GM12875 (cell line): ENCODE results near the gene PGC.

Experiments
- H3K4me3 ChIP-seq: one replicate; pipeline ENCODE4 v1.5.1; 2011; ENCODE audit warnings: low read depth, low read length, control low read depth
- CTCF ChIP-seq: IDR thresholded peaks from 2 replicates; pipeline ENCODE4 v1.5.1; 2011; ENCODE audit warnings: low read depth, mild to moderate bottlenecking, control low read depth, inconsistent platforms, low read length, moderate library complexity, borderline replicate concordance; ENCODE audit not compliant: insufficient read depth

PGC gene

DNA sequence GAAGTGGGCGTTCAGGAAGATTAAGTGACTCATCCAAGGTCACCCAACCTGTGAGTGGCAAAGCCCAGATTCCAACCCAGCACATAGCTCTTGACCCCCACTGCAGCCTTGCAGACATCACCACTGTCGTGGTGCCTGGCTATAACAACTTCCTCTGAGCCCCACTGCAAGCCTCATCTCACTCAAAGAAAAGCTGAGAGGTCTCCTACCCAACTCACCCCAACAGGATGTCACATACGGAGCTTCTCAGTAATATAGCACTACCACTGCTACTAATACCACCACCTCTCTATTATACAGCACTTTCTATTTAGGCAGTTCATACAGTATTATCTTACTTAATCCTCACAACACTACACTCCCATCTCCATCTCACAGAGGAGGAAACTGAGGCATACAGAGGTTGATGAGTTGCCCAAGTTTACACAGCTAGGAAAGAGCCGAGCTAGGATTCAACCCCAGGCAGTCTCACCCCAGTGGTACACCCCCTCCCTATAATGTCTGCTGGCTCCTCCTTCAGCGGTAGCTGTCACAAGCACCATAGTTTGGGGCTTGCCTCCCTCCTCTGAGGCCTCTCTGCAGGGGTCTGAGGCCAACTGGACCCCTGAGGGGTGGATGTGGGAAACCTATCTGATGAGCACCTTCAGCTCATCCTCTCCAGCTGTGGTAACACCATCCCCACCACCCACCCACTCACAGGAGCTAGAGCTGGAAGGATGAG lies 31.2 kb downstream of the PGC start:
- no peak for TF ChIP-seq CTCF

DNA sequence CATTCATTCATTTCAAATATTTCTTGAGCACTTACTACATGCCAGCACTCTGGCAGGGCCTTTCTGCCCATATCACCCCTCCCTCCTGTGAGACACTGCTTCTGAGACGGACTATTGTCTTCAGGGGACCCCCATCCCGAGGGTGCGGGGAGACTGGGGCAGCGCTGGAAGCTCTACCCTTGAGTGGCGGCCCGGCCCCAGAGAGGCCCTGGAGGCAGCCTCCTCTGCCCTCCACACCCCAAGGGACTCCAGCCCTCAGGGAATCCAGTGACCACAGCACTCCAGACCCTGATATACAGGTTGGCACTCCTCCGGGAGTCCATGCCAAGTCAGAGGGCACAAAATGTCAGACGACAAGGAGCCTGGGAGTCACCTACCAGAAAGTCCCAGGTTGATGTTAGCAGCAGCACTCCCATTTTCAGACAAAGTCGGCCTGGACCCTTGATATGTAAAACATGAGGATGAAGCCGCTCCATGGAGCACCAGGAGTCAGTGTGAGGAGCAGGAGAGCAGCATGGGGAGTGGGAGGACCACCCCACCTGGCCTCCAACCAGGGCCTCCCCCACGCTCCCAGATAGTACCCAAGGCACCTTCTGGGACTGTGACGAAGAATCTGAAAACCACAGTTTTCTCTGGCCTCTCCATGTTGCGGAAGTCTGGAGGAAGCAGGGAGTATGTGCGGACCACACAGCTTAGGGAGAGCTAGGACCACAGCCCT lies 32.5 kb downstream of the PGC start:
- H3K4me3 ChIP-seq, result no peak overlapping the region
- TF ChIP-seq CTCF, result no peak

More for the DNA sequence above, 31.2 kb downstream of the PGC start:
- H3K4me3 ChIP-seq, result no peak overlapping the region

GRCh38 chr6:41713650-41714291 lies 33.4 kb downstream of the PGC start:
- TF ChIP-seq CTCF, result no peak
- no peak overlapping the region for H3K4me3 ChIP-seq

DNA sequence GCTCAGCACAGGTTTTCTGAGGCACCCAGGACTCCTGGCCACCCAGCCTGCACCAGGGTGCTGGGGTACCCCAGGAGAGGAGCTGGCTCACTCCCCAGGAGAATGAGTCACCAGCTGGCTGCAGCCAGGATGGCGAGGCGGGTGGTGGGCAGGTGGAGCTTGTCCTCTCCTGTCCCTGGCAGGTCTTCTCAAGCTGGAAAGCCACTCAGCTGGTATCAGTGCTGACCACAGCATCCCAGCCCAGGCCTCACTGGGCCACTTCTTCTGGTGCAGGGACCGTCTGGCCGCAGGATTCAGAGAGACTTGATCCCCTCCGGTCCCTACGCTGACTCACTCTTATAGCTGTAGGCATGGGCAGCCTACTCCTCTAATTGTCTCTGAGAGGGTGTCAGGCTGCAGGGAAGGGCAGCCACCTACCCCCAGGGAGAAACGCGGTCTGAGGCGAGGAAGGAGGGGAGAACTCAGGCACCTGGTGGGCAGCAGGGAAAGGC lies 34.0 kb downstream of the PGC start:
- no peak for TF ChIP-seq CTCF
- no peak overlapping the region for H3K4me3 ChIP-seq

- no peak overlapping the region for H3K4me3 ChIP-seq
- TF ChIP-seq CTCF, result no peak
These were observed 34.5 kb downstream of the PGC start for GRCh38 chr6:41712651-41713103.

DNA sequence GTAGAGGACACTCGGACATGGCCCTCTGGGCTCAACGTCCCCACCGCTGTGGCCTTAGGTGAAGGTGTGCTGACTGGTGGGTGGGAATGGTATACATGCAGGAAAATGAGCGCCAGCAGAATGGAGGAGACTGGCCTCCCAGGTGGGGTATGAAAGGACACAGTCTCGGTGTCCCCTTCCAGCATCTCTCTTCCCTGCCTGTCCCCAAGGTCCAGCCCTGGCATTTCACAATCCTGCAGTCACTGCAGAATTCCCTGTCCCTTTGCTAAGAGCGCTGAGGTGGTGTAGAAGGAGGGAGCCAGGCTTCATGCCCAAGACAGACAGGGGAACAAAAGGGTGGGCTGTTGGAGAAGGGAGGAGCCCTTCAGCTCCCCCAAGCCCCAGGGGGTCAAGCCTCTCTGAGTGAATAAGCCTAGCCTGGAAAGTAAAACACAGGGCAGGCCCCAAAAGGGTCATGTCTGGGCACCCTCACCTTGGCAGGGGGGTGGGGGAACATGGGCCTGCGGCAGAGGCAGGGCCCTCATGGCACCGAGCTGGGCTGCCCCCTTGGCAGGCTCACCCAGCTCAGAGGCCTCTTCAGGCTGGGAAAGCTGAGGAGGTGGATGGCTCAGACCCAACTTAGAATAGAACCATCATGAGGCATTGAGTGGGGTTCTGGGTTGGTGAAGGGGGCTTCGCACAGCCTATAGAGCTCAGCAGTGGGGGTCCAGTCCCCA lies 35.7 kb downstream of the PGC start:
- H3K4me3 ChIP-seq, result no peak overlapping the region
- no peak for TF ChIP-seq CTCF
